DLD1 (cell line): ENCODE results near the gene GALNT7.

Experiments used
- in situ Hi-C: cut with HindIII; loops from 2 replicates; pipeline ENCODE4 v1.10.0; 2017; ENCODE audit warnings: low sequenced_read_pairs

Gene GALNT7

DNA sequence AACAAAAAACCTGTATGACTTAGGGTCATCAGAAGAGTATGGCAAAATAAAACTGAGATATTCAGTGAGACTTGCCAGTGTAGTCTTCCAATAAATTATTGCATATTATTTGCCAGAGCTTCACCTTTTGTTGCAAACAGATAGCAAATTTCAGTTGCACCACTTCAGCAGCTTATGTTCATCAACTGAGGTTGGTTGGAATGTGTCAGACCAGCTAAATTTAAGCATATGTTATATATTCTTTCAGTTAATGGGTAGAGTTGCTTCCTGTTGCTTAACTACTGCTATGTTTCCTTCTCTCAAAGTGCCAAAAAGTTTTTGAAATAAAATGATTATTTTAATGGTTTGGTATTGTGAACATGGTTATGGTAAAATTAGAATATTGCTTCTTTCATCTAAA lies 61.5 kb downstream of the GALNT7 start:
- in situ Hi-C loops, result no loop called here

DNA sequence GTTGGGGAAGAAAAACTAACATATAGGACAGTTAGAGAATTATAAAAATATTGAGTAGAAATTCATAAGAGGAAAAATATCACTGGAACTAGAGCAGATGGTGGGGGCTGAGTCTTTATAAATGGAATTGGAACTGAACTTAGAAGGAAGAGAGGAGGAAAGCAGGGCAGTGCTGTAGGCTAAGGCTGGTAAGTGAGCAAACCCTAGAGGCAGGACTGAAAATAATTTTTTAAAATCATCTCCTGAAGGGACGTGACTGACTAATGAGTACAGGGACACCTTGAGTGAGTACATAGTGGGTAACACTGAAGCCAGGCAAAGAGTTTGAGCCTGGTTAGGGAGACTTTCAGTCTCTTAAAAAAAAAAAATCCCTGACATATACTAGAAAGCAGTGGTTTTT lies 63.3 kb downstream of the GALNT7 start:
- in situ Hi-C loops, result no loop called here

DNA sequence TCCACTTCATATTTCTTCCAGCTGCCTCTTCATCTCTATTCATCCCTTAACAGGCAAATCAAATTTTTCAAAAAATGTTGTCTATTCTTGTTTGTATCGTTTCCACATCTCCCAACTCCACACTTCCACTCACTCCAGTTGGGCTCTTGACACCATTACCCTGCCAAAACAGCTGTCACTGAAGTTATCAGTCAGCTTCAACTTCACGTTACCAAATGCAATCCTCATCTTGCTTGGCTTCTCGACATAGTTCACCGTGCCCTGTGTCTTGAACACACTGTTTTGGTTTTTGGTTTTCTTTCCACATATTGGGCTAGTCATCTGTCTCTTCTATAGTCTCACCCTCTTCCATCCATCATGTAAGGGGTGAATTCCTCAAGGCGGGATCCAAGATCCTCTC lies 65.2 kb downstream of the GALNT7 start:
- in situ Hi-C loops, result no loop called here

DNA sequence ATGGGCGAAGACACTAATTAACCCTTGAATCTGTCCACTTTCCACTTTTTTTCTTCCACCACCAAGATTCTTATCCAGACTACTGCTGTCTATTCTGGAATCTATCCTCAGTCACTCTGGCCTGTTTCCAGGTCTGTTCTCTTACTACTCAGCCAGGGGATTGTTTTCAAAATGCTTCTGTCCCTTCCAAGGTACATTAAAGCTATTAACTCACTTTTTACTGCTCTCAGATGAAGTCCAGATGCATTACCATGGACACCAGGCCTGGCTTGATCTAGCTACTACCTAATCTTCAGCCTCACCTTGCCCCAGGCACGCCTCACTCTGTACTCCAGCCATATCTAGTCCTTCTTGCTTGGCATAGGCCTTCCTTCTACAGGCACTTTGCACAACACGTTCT lies 66.4 kb downstream of the GALNT7 start:
- in situ Hi-C loops, result no loop called here

DNA sequence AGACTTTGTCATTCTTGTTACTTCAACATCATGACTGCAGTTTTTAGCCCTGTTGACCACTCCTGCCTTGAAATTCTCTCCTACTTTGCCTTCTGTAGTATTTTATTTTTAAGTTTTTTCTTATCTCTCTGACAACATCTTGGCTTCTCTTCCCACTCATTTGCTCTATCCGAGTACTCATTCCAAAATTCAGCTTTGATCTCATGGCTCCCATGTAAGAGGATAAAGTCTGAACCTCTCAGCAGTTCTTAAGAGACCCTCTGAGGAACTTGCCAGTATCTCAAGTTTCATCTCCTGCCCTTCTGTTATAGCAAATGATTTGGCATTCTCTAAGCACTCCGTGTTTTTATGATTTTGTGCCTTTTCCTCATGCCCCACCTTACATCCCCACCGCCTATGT lies 67.7 kb downstream of the GALNT7 start:
- in situ Hi-C loops, result no loop called here

DNA sequence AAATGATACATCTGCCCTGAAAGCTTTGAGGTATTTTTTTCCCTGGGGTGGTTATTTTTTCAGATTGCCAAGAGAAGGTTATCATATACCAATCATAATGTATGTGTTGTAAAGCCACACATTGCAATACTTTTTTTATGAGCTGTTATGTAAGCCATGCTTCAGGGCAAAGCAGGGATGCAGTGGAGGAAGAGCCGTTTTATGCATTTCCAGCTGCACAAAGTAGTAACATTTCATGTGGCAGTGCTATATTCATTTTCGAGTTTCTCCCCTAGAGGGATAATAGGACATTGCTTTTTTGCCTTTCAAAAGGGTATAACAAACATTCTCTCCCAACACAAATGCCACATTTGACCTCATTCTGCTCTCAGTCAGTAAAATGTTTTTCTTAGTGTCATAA lies 68.5 kb downstream of the GALNT7 start:
- in situ Hi-C loops, result no loop called here

DNA sequence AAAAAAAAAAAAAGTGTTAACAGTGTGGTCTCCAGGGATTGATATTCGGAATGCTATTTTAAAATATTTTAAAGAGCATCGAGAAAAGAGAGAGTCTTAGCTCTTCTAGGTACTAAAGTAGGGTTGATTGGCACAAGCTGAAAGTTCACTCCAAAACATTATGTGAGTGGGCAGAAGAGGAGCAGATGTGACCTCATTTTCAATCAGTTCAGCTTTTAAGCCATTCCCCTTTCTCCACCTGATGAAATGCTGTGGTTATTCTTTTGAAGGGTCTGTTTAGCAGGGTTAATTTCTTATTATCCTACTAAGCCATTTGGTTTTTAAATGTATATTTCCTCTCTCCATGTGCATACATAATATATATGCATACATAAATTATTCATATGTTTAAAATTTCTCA lies 69.2 kb downstream of the GALNT7 start:
- in situ Hi-C loops, result no loop called here

DNA sequence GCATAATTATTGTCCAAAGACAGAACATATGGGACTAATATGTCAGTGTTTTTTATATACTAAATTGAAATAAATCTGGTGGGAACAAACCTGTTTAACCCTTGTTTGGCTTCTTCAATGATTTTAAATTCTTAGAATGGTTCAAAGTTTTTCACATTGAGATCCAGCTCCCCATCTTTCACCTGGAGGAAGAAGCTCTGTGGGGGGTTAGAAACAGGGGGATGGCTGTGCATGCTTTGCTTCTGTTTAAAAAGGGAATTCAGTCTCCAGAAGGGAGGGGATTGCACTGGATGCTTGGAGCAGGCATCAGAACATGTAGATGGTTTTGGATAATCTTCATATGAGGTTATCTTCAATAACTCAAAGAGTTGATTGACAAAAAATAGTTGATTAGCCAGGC lies 72.1 kb downstream of the GALNT7 start:
- in situ Hi-C loops, result loop anchor here (10.0 kb wide), 1 partner anchor 196 kb away; no protein-coding TSS in a partner anchor

DNA sequence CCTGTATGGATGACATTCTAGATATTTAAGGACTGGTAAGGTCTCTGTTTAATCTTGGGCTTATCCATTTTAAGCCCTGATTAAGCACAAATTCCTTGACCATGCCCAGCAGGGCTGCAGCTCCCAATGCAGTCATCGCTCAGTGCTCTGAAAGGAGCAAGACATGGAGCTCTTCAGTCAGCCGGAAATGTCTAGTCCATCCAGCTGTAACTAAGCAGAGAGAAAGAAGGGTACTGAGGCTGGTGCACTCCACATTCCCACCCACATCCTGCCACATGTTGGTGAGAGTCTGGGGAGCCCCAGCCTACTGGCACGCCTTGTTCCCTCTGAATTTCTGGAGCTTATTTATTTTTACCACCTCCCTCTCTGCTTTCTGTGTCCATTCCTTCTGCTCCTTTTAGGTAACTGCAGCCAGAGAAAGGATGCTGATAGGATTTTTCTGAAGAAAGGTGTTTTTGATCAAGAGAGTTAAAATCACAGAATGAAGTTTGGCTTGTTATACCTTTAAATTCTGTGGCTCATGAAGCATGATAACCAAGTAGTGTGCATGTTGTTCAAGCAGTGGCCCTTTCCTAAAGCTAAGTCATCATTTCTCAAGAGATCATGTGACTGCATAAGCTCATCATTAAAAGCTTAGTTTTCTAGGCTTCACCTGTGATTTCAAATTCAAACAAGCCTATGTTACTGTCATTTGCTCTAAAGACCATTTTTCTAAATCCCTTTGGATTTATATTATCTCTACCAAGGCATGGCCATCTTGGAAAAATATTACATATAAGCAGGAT lies 74.0 kb downstream of the GALNT7 start:
- in situ Hi-C loops, result loop anchor here (10.0 kb wide), 1 partner anchor 198 kb away; no protein-coding TSS in a partner anchor

DNA sequence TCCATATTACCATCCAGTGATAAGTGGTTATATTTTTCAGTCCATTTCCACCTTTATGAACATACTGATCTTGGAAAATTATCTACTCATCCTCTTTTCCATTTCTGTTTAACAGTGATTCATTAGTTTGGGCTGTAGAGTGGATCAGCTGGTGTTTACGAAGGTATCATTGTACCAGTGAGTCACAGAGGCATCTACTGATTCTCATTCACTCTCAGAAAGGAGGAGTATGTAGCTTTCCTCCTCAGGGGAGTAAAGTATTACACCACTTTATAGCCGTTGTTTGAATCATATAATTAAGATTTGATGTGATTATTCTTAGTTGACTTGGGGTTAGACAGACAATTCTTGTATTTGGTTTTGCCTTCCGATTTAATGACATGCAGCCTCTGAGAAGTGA lies 74.7 kb downstream of the GALNT7 start:
- in situ Hi-C loops, result loop anchor here (10.0 kb wide), 1 partner anchor 199 kb away; no protein-coding TSS in a partner anchor

DNA sequence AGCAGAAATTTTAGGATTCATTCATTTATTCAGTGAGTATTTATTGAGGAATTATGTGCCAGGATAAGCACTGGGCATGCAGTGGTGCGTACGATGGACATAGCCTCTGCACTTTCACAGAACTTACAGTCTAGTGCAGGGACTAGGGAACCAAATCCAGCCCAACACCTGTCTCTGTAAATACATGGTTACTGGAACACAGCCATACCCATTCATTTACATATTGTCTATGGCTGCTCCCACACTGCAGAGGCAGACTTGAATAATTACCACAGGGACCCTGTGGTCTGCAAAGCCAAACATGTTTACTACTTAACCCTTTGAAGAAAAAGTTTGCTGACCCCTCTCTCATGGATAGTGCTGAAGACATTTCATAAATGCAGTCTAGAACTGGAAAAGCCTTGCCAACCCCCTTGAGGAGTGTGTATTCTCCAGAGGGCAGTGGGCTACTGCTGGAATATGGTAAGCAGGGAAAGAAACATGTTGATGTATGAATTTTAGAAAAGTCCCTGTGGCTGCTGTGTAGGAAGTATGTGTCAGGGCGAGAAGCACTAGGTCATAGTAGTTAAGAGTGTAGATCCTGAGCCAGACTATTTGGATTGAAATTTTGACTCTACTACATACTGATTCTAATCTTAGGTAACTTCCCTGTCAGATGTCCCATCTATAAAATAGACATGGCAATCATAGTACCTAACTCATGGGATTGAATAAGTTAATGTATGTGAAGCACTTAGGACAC lies 75.5 kb downstream of the GALNT7 start:
- in situ Hi-C loops, result loop anchor here (10.0 kb wide), 1 partner anchor 199 kb away; no protein-coding TSS in a partner anchor

DNA sequence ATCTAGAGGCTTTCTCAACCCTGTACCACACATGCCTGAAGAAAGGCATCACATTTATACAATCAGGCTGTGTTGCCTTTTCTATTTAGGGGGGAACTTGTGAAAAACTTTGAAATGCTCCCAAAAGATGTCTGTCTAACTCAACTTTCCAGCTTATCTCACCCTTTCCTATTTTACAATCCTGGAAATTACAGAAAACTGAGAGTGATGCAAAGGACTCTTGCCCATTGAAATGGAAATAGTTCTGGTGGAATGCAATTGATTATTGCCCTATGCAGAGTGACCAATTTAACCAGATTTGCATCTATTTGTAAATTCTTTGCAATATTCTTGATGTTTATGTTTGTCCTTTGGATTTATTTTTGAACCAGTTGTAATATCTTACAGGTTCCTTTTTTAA lies 77.3 kb downstream of the GALNT7 start:
- in situ Hi-C loops, result loop anchor here (10.0 kb wide), 1 partner anchor 201 kb away; no protein-coding TSS in a partner anchor

DNA sequence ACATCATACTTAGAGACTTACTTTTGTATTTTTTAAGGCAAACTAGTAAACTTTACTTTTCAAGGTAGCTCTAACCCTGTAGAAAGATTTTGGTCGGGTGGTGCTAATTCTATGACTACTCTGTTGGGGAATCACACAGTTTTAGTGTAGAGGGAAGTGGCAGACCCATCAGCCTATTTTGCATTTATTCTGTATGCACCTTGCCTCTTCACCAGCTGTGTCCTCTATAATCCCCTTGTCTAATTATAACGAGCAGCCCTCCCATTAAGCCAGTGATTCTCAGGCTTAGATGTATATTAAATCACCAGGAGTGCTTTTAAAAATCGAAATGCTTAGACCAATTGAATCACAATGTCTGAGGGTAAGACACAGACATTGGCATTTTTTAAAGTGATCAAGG lies 78.1 kb downstream of the GALNT7 start:
- in situ Hi-C loops, result loop anchor here (10.0 kb wide), 1 partner anchor 202 kb away; no protein-coding TSS in a partner anchor

DNA sequence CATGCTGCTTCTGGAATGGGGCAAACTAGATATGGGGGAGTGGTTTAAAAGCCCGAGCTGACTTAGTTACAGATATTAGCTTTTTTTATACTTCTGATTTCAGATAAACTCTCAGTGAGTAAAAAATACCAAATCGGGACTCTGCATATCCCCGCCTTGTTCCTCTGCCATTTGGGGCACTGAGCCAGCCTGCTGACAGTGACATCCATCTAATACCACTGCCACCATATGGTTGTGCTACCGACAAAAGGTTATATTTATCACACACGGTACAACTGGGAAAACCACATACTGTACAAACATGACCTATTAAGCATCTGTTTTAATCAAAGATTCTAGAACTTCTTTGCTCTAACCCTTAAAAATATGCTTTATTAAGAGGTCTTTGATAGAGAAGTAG lies 78.7 kb downstream of the GALNT7 start:
- in situ Hi-C loops, result loop anchor here (10.0 kb wide), 1 partner anchor 203 kb away; no protein-coding TSS in a partner anchor

DNA sequence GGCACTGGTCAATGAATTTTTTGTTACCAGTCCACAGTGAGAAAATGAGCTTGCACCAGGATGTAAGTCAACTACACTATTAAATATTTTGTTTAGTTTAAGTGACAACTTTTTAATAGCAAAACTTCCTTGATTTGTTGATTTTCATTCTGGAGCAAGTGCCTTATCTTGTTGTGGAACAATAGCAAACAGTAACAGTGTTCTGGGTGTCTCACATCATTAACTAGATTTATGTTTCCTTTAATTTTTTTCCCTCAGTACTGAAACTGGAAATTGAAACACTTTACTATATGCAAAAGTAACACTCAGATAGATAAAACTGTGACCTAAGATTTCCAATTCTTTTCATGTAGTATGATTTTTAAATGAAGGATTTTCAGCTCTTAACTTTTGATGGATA lies 80.1 kb downstream of the GALNT7 start:
- in situ Hi-C loops, result loop anchor here (10.0 kb wide), 1 partner anchor 204 kb away; no protein-coding TSS in a partner anchor

DNA sequence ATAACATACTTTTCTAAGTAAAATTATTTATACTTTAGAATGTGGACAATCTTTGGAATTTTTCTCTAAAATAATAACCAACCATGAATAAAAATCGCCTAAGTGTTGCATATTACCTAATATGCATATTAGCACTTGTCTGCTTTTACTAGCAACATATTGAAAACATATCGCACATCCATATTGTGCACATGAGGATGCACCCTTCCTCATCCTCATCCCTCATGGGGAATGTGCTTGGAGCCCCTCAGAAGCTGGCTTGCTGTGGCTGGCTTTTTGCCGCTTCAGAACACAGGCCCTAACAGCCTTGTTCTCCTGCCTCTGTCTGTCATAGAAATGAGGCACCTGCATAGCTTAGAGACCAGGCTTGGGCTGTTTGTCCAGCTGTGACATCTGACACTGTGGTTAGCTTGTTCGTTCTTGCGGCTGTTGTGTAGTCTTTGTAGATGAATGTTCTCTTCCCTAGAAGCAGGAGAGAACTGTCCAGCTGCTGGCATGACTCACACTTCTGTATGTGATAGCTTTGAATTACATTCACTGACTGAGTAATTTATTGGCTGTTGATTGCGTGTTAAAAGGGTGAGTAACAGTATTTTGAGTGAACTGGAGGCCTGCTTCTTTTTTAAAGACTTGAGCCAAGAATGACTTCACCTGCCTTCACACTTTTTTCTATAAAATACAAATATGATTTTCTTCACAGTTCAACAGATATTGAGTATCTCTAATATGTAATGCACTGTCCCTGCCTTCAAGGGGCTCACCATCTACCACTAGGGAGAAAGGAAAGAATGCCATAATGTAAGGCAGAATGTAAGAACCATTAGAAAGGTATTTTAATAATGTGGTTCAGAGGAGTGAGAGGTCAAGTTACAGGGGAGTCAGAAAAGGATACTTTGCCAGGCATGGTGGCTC lies 83.7 kb downstream of the GALNT7 start:
- in situ Hi-C loops, result no loop called here

DNA sequence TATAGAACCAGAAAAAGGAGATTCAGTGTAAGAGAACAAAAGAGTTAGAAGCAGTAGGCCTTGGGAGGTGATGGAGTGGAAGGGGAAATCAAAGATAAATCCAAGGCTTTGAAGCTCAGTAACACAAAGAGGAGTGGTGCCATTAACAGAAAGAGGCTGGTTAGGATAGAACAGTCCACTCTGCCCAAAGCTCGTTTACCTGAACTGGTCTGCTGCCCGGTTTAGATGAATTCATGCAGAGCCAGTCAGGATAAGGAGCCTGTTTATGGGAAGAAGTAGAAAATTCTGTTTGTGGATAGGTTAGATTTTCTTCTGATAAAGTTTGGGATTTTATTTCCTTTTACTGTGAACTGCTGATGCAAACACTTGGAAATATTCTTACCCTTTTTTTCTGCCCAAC lies 85.0 kb downstream of the GALNT7 start:
- in situ Hi-C loops, result no loop called here

DNA sequence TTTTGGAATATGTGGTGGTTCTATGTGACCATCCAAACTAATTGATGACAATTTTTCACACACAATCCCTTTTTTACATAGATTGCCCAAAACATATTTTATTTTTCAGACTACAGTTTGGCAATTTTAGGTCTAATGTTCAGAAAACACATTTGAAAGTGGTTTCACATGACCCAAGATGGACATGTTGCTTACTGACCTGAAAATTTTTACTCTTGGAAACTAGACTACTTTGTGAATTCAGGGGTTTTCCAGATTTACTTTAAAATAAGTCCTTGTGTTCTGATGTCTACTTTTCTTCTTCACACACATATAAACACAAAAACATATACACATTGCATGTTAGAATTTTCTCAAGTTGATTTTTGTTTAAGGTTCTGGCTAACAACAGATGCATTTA lies 86.0 kb downstream of the GALNT7 start:
- in situ Hi-C loops, result no loop called here

DNA sequence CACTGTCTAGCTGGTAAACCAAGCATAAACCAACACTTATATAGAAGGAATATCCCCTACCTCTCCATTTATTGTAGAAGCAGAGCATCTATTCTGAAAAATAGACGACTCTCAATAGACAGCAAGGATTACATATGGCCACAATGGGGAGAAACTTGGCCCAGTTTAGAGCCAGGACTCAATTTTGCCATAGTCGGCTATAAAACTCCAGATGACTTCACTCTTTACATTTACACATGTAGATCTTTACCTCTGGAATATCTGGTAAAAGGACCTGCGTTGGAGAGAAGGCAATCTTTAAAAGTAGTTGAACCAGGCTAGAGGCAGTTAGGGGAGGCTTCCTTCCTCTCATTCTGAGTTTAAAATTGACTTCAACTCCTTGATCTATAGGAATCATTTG lies 88.2 kb downstream of the GALNT7 start:
- in situ Hi-C loops, result no loop called here

DNA sequence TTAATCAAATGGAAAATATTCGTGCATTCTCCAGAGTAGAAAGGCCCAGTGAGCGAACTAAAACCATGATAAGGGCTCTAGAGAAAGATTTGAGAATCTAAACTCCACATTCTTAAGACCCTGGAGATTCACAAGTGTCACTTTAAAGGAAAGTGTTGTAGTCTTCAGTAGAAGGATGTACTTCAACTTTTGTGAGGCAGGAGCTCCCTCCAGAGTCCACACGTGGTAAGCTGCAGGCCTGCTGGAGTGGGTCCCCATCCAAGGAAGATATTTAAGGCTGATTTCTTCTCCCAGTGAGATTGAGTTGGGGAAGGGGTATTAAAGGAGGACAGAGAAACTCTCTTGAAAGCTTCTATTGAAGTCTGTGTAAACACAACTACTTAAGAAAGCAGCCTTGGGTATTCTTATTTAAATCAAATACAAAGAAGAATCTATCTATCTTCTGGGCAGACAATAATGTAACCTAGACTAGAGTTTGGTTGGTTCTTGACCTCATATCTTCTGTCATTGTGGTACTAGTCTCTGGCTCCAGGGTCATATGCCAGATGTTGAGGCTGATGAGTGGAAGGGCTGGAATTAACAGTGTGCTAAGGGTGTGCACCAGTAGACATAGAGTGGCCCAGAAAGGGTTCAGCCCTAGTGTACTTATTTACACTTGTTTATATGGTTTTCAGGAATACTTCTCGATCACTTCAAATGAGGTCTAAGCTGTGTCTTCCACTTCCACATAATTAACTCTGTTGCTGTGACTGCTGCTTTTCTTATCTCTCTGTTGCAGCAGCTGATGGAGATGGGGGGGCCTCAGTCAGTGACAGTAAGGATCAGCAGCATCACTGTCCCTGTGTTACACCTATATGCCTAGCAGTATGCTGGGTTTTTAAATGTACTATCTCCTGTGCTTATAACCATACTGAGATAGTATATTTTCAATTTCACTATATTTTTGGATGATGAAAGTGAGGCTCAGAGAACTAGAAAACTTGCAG lies 89.4 kb downstream of the GALNT7 start:
- in situ Hi-C loops, result no loop called here
